NCI-H2196 (cell line): Measurements from ENCODE around the gene OR2AT4.
A peak's percentile ranks its signal among the peaks of the same experiment; 100 is the strongest.
"Not testable (repeated sequence)": the region's sequence is repeated elsewhere in the genome, so short reads cannot be mapped to it uniquely, and the experiment has no call there.

ENCODE experiments used
- DNase-seq: peaks from one replicate; lab custom pipeline; 2025; ENCODE audit not compliant: unreplicated experiment; lab: John Stamatoyannopoulos, UW

Gene OR2AT4

DNA sequence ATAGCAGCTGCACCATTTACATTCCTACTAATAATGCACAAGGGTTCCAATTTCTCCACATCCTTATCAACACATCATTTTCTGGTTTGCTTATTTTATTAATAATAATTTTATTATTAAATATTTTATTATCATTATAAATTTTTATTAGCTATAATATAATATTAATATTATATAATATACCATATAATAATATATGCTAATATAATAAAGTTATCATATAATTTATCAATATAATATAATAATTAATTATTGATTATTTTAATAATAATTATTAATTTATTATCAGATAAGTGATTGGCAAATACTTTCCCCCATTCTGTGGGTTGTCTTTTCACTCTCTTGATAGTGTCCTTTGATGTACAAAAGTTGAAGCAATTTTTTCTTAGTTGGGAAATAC is 27.7 kb downstream of the OR2AT4 start:
- no peak for DNase-seq

DNA sequence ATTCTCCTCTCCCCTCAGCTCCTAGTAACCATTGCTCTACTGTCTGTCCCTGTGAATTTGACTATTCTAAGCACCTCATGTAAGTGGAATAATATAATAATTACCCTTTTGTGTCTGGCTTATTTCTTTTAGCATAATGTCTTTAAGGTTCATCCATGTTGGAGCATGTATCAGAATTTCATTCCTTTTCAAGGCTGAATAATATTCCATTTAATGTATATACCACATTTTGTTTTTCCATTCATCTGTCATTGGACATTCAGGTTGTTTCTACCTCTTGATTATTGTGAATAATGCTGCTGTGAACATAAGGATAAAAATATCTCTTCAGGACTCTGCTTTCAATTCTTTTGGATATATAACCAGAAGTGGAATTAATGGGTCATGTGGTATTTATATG is 28.1 kb downstream of the OR2AT4 start:
- DNase-seq: no peak

DNA sequence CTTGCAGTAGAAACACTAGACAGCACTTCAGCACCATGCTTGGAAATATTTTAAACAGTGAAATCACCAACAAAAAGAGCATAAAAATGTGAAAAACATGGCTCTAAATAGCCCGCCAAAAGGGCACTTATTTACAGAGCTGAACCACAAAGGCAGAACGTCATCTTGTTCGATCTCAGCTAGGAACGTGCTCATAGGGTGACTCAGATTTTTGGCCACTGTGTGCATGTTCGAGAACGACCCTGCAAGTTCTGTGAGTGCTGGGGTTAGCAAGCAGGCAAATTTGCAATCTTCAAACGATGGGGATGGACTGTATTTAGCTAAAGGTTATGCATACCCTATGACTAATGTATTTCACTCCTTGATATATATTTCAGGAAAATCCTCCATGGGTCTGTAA is 30.6 kb downstream of the OR2AT4 start:
- DNase-seq: no peak

DNA sequence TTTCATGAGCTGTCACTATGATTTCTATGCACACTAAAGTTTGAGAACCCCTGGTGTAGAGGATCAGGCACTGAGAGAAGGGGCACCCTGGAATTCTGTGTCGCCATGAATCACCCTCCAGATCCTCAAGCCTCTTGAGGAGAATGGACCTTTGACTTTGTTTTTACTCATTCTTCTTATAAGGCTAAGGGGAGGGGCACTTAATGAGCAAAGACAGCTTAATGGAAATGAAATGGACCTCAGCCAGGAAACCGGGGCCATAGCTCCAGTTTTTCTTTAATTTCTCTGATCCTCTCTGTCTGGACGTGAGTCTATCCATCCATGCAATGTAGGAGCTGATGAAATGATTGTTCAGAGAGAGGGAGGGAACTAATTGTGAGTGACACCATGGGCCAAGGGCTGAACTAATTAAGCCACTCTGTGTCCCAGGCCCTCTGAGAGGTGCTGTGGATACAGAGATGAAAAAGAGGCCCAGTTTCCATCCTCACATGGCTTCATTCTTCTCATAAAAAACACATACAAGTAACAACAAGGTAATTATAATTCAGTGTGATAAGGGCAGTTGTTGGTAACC is 32.8 kb downstream of the OR2AT4 start:
- no peak for DNase-seq

DNA sequence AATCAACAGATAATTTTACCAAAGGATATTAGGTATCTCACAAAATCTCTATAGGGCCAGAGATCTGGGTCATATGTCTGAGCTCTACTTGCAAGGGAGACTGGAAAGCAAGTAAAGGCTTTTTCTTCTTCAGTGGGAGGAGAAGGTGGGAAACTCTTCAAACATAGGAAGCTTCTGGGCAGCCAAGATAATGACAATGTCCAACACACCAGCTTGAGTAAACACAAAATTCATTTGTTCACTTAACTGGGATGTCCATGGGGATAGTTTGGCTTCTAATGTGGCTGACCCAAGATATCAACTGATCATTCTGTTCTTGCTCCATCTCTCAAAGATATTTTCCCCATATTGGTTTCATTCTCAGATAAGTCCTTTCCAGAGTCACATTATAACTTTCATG is 37.4 kb downstream of the OR2AT4 start:
- no peak for DNase-seq

DNA sequence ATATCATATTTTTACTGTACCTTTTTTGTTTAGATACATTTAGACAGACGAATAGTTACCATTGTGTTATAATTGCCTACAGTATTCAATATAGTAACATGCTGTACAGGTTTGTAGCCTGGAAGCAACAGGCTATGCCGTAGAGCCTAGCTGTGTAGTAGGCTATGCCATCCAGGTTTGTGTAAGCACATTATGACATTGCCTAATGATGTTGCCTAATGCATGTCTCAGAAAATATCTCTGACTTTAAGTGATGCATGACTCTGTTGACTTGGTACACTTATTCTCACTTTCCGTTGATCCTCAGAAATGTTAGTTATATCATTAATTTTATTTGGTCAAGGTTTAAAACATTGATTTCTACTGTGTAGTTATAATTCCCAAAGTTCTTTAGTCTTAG is 39.9 kb downstream of the OR2AT4 start:
- DNase-seq: no peak

DNA sequence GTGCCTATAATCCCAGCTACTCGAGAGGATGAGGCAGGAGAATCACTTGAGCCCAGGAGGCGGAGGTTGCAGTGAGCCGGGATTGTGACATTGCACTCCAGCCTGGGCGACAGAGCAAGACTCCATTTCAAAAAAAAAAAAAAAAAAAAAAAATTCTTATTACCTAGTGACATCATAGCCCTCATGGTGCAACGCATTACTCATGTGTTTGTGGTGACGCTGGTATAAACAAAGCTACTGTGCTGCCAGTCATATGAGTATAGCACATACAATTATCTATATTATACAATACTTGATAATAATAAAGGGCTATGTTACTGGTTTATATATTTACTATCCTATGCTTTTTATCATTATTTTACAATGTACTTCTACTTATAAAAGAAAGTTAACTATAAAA is 41.2 kb downstream of the OR2AT4 start:
- DNase-seq: no peak

DNA sequence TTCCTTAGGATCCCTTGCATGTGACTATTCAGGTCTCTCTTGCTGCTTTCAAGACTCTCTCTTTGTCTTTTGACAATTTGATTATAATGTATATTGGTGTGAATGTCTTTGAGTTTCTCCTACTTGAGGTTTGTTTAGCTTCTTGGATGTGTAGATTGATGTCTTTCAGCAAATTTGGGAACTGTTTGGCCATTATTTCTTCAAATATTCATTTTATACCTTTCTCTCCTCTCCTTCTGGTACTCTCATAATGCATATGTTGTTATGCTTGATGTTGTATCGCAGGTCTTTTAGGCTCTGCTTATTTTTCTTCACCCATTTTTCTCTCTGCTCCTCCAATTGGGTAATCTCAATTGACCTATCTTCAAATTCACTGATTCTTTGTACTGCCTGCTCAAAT is 44.2 kb downstream of the OR2AT4 start:
- DNase-seq: no peak

DNA sequence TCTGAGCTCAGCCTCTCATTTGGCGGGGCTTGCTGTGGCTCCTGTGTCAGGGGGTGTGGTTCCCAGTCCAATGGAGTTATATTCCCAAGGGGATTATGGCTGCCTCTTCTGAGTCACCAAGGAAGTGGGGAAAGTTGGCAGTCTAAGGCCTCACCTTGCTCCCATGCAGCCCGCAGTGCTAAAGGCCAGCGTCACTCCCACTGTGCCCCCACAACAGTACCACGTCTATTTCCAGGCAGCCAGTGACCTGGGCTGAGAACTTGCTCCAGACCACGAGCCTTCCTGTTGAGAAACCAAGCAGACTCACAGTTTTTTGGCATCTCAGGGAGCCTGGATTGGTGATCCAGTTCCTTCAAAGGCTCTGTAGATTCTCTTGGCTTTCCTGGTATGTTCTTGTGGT is 45.6 kb downstream of the OR2AT4 start:
- DNase-seq: no peak

DNA sequence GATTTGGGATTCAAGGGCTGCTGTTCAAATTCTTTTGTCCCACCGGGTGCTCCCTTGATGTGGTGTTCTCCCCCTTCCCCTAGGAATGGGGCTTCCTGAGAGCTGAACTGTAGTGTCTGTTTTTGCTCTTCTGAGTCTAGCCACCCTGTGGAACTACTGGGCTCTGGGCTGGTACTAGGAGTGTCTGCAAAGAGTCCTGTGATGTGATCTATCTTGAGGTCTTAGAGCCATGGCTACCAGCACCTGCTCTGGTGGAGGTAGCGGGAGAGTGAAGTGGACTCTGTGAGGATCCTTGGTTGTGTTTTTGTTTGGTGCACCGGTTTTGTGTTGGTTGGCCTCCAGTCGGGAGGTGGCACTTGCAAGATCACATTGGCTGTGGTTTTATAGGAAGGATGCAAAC is 46.2 kb downstream of the OR2AT4 start:
- no peak for DNase-seq

DNA sequence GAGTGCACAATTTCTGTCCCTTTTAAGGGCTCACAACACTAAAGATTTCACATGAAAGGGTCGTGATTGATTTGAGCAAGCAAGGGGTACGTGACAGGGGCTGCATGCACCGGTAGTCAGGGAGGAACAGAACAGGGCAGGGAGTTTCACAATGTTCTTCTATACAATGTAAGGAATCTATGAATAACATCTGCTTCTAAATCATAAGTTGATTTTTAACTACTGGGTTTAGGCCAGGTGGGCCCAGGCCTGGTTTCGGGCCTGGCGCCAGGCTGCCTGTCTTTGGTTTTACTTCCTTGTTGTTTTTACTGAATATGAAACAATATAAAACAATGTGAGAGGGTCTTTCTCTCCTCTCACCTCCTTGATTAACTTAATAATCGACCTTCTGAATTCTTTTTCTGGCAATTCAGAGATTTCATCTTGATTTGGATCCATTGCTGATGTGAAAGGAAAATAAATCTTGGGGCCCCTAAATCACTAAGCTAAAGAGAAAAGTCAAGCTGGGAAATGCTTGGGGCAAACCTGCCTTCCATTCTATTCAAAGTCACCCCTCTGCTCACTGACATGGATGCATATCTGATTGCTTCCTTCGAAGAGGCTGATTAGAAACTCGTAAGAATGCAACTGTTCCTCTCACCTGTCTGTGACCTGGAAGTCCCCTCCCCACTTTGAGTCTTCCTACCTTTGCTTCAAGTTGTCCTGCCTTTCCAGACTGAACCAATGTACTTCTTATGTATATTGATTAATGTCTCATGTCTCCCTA is 47.0 kb downstream of the OR2AT4 start:
- not testable (repeated sequence) for DNase-seq

DNA sequence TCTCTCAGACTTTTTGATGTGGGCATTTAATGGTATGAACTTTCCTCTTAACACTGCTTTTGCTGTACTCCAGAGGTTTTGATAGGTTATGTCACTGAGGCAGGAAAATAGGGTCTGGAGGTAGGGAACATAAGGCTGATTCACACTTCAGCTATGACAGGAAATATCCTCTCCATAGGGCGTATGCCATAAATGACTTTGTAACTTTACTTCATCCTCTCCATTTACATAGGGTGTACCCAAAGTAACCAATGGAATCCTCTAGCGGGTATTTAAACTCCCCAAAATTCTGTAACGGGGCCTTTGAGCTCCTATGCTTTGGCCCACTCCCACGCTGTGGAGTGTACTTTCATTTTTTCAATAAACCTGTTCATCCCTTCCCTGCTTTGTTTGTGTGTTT is 49.5 kb downstream of the OR2AT4 start:
- no peak for DNase-seq

DNA sequence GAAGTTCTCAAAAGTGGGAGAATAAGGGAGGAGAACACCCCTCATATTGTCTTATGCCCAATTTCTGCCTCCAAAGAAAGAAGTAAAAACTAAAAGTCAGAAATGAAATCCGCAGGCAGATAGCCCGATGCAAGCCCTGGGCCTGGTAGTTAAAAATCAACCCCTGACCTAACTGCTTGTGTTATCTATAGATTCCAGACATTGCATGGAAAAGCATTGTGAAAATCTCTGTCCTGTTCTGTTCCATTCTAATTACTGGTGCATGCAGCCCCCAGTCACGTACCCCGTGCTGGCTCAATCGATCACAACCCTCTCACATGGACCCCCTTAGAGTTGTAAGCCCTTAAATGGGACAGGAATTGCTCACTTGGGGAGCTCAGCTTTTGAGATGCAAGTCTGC is 50.0 kb downstream of the OR2AT4 start:
- DNase-seq: not testable (repeated sequence)

DNA sequence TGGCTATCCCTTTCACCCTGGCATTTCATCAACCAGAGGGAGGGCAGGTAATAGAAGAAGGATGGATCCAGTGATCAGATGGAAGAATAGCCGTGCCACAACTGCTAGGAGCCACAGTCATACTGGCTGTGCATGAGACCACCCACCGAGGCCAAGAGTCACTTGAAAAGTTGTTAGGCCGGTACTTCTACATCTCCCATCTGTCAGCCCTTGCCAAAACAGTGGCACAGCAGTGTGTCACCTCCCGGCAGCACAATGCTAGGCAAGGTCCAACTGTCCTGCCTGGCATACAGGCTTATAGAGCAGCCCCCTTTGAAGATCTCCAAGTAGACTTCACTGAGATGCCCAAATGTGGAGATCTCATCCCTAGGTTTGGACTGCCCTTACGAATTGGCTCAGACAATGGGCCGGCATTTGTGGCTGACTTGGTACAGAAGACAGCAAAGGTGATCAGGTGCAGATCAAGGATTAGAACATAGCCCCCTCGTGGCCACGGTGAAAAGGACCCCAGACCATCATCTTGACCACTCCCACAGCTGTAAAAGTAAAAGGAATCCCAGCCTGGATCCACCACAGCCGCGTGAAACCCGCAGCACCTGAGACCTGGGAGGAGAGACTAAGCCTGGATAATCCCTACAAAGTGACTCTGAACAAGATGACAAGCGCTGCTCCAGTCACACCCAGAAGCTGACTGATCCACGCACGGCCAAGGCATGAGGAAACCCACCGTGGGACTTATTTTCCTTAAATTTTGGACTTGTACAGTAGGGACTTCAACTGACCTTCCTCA is 52.1 kb downstream of the OR2AT4 start:
- DNase-seq: not testable (repeated sequence)

DNA sequence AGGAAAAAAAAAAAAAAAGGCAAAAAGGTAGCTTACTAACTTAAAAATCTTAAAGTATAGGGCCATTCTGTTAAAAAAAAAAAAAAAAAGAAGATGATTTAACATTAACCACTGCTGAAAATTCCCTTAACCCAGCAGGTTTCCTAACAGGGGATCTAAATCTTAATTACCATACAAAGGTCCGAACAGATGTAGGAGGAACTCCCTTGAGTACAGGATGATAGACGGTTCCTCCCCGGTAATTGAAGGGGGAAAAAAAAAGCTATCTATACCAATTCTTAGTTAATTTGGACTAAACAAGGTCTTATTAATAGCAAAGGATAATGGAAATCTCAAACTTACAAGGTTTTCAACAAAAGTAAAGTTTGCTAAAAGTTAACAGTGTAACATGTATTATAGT is 54.9 kb downstream of the OR2AT4 start:
- not testable (repeated sequence) for DNase-seq

DNA sequence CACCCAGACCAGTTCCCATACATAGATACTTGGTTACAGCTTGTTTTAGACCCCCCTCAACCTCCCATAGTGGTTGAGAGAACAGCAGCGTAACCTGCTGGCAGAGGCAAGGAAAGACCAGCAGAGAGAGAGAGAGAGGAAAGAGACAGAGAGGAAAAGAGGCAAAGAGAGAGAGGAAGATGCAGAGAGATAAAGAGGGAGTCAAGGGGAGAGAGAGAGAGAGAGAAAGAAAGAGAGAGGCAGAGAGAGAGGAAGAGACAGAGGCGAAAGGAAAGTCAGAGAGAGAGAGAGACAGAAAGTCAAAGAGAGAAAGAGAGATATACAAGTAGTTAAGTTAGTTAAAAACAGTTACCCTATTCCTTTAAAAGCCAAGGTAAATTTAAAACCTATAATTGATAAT is 55.4 kb downstream of the OR2AT4 start:
- DNase-seq: no peak

DNA sequence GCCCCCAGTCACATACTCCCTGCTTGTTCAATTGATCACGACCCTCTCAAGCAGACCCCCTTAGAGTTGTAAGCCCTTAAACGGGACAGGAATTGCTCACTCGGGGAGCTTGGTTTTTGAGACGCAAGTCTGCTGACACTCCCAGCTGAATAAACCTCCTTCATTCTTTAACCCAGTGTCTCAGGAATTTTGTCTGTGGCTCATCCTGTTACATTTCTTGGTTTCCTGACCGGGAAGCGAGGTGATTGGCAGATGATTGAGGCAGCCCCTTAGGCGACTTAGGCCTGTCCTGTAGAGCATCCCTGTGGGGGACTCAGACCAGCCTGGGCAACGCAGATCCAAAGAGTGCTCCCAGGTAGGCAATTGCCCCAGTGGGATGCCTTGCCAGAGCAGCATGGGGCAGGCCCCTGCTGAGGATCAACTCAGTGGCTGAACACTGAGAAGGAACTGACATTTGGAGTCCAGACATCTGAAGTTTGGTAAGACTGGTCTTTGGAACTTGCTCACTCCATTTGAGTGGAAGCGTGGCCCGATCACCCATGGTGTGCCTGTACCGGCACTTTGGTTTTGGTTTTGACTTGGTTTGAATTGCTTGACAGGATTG is 56.4 kb downstream of the OR2AT4 start:
- no peak for DNase-seq

DNA sequence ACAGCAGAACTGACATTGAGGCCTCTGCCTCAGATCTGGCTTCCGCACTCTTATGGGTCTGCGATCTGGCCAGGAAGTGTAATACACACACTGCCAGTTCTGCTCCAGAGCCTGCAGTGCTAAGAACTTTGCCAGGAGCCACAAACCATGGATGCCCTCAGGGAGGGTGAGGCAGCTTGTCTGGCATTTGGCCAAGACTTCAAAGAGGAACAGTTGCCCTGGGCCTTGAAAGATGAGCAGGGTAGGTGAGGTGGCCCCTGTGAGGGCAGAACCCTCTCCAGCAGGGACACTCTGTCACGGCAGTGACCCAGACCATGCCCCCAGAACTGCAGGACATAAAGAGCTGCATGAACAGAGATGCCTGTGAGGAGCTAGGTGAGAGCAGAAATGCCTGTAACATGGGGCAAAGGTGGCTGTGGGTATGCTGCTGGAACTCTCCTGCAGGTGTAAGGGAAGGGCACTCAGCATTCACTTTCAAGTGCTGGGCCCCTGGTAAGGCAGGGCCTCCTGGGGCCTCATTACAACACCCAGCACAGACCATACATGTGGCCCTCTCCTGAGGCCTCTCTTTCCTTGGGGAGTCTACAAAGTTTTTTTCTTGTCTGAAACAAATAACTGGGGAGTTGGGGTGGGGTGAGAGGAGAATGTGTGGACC is 60.6 kb downstream of the OR2AT4 start:
- peak; percentile 47 for DNase-seq

DNA sequence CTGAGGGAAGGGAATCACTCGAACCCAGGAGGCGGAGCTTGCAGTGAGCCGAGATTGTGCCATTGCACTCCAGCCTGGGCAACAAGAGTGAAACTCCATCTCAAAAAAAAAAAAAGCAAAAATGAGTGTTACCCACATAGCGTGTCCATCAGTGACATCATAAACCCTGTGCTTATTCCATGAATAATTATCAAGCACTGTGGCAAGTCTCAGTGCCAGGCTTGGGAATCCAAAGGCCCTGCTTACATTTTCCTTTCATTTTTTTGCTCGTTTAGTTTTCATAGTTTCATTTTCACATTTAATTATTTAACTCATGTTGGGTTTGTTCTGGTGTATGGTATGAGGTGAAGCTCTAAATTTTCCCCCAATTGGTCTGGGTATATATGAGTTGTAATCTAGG is 61.4 kb downstream of the OR2AT4 start:
- no peak for DNase-seq

DNA sequence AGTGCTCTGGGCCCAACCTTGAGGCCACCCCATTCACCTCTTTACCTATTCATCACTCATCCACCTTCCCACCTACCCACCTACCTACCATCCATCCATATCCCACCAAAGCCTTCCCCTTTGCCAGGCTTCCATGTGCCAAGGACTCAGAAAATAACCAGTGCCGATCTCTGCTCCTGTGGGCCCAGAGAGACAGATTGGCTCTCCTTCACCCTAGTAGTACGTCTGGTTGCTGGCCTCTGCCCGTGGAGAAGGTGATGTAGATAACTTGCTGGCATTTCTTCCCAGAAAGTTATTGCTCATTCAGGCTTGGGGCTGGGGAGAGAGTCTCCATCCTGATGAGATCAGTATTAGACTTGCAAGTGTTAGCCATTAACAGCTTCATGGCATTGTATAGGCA is 62.8 kb downstream of the OR2AT4 start:
- no peak for DNase-seq

DNA sequence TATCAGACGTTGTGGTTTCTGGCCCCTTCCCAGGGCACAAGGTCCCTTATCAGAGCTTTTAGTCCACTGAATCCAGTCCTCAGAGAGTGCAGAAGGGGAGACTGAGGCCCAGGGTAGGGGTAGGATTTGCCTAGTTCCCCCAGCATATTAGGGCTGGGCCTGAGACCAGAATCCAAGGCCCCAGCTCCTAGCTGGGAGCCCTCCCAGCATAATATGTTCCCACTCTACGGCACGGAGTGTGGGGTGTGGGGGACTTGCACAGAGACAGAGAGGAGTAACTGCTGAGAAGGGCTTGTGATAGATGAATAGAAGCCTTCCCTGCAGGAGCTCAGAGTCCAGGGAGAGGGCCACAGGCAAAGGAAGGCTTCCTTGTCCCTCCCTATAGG is 64.1 kb downstream of the OR2AT4 start:
- DNase-seq: no peak
